NB4 (cell line): ENCODE results near the gene LRRC4.

Experiments
- DNase-seq: peaks from one replicate; pipeline ENCODE4 v3.0.0; 2010; ENCODE audit warnings: low read depth
- H3K4me3 ChIP-seq: one replicate; pipeline ENCODE4 v1.5.1; 2011; ENCODE audit warnings: mild to moderate bottlenecking, low read depth, low read length, moderate library complexity
- MYC ChIP-seq: IDR thresholded peaks from 2 replicates; pipeline ENCODE4 v1.6.1; 2011; ENCODE audit warnings: low read depth, low read length
- POLR2A ChIP-seq: IDR thresholded peaks from 2 replicates; pipeline ENCODE4 v1.6.1; 2011; ENCODE audit warnings: mild to moderate bottlenecking; ENCODE audit not compliant: insufficient read length; ENCODE audit errors: extremely low read depth
- TF ChIP-seq, protein P1 (sequence below): IDR thresholded peaks from one replicate; pipeline ENCODE4 v1.5.1; 2012; ENCODE audit warnings: low read depth, low read length
- TF ChIP-seq, protein P2 (sequence below): IDR thresholded peaks from 2 replicates; pipeline ENCODE4 v1.6.1; 2011; ENCODE audit warnings: low read depth, low read length

The LRRC4 gene

DNA sequence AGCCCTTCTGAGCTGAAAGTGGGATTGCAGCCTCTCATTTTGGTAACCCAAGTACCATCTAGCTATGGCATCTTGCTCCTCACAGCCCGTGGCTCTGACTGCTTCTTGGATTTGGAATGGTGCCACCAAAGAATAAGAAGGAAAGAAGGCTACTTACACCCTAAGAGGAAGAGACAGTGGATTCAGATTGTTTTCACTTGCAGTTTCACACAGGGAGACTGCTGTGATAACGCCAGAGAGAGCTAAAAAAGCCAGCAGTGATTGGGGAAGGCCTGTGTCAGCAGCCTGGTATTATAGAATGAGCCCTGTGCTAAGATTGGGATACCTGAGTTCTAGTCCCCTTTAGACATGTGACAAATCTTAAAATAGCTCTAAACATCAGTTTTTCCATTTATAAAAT, 3.6 kb upstream of the LRRC4 start:
- DNase-seq = no peak
- TF ChIP-seq POLR2A (no peak), MYC (no peak)
- TF ChIP-seq, protein P1, sequence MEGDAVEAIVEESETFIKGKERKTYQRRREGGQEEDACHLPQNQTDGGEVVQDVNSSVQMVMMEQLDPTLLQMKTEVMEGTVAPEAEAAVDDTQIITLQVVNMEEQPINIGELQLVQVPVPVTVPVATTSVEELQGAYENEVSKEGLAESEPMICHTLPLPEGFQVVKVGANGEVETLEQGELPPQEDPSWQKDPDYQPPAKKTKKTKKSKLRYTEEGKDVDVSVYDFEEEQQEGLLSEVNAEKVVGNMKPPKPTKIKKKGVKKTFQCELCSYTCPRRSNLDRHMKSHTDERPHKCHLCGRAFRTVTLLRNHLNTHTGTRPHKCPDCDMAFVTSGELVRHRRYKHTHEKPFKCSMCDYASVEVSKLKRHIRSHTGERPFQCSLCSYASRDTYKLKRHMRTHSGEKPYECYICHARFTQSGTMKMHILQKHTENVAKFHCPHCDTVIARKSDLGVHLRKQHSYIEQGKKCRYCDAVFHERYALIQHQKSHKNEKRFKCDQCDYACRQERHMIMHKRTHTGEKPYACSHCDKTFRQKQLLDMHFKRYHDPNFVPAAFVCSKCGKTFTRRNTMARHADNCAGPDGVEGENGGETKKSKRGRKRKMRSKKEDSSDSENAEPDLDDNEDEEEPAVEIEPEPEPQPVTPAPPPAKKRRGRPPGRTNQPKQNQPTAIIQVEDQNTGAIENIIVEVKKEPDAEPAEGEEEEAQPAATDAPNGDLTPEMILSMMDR = no peak
- TF ChIP-seq, protein P2, sequence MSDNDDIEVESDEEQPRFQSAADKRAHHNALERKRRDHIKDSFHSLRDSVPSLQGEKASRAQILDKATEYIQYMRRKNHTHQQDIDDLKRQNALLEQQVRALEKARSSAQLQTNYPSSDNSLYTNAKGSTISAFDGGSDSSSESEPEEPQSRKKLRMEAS = no peak
- no peak overlapping the region for H3K4me3 ChIP-seq

DNA sequence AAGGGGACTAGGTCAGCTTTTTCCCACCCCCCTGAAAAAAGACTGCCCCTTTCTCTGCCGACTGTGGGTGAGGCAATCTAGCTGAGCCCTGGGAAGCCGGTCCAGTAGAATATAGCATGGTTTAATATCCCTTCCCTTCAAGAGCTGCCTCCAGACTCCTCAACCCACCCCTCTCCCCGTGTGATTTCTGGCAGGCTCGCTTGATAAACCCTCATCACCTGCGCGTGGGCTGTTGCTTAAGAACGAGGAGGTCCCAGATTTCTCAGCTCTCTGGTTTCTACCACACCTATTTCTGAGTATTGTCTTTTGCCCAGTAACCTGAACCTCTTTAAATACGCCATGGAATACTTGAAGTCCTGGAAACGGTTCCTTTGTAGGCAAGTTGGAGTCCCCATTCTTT, 2.0 kb upstream of the LRRC4 start:
- H3K4me3 ChIP-seq = no peak overlapping the region
- DNase-seq = no peak
- TF ChIP-seq, protein P2 = no peak
- TF ChIP-seq POLR2A = no peak
- TF ChIP-seq, protein P1 = no peak

DNA sequence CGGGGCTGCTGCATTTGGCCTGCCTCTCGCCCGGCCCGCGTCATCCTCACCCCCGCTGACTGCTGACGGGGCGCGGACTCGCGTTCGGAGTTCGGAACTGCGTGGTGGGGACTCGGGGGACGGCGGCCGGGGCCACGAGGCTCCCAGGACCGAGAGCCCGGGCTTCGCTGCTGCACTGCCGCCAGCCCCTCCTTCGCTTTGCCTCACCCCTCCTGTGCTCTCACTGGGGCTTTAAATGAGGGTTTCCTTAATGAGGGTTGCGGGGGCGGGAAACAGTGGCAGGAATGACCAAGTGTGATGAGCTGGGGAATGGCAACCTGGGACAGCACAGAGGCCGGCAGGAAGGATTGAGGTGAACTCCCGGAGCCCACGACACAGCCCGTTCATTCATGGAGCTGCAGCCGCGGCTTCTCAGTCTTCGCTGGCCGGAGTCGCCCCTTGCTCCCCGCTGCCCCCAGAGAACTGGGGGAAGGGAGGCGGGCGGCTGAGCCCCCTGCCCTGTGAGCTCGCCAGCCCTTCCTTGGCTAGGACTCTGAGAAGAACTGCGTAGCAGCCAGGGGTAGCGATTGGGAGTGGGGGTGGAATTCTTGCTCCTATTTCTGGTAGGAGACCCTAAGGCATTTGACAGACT, 1.5 kb upstream of the LRRC4 start:
- DNase-seq = no peak
- no peak overlapping the region for H3K4me3 ChIP-seq
- TF ChIP-seq, protein P2 = no peak
- TF ChIP-seq MYC (no peak), POLR2A (no peak)
- TF ChIP-seq, protein P1 = no peak

DNA sequence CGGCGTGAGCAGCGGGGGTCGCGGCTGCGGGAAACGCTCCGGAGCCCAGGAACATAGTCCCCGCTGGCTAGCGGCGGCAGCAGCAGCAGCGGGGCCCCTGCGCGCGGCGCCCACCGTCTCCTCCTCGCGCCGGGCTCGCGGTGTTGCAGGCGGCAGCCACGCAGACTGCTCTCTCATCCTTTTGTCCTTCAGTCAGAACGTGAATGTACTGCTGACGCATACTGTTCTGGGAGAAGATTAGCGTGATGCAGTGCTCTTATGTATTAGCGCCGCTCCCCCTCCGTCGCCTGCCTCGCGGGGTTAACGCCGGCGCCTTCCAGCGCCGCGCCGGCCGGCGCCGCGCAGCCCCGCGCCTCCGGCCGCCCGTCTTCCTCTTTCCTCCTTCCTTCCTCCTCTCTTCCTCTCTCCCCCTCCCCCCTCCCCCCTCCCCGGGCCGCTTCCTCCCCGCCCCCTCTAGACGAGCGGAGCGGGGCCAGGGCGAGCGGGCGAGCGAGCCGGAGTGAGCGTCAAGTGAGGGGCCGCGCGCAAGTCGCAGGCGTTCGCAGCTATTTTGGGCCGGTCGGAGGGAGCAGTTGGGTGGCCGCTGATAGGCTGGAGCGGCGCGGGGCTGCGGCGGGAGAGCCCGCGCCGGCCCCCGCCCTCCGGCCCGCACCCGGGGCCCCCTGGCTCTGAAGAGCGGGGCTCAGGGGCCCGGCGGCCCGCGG, 816 bp upstream of the LRRC4 start:
- TF ChIP-seq, protein P1 = no peak
- no peak for TF ChIP-seq MYC
- no peak for TF ChIP-seq POLR2A
- TF ChIP-seq, protein P2 = no peak
- H3K4me3 ChIP-seq = no peak overlapping the region

DNA sequence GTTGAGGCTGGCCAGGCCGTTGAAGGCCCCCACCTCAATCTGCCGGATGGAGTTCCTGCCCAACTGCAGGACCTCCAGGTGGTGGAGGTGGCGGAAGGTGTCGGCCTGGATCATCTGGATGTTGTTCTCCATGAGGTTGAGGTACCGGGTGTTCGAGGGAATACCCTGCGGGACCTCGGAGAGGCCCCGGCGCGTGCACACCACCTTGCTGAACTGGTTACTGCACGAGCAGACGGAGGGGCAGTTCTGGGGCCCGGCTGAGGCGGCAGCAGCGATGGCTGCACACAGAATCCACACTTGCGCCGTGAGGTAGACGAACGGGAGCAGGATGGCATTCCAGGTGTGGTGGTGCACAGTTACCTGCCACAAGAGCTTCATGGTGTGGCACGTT, 979 bp downstream of the LRRC4 start:
- TF ChIP-seq, protein P1 = no peak
- TF ChIP-seq MYC = no peak
- TF ChIP-seq, protein P2 = no peak
- TF ChIP-seq POLR2A = no peak
- no peak for DNase-seq
- no peak overlapping the region for H3K4me3 ChIP-seq

More for the DNA sequence above, 816 bp upstream of the LRRC4 start:
- no peak for DNase-seq
